ENCODE results near the gene JADE2. TPM values are rescaled to one million over a fixed set of nuclear protein-coding genes. Genes with fewer than 3 reads are reported as not detected.

The JADE2 gene
- total RNA-seq, 6 donors from 2014 or later: 51.5 to 102 (median 69.5) TPM

GRCh38 chr5:134527156-134527960 is 1.9 kb downstream of the JADE2 start:
- Histone ChIP-seq H3K9me3 (no peaks in the 10 kb centered on the region), H3K27me3 (no peaks in the 10 kb centered on the region), H3K4me3 (peak overlapping the region; percentile 64 to 96 (median 86)), H3K36me3 (no peaks in the 10 kb centered on the region), H3K27ac (peak overlapping the region; percentile 96 to 98 (median 98)), H3K4me1 (peaks cover 47 to 55% (median 49%) of the 10 kb centered on the region in 4 donors)
- ATAC-seq (ENCODE audit: low FRiP score in 2 of 2): peak; percentile 82 to 85
- no peak for TF ChIP-seq EP300 (IDR thresholded peaks at IDR 0.05)
- peak in 2 of 4 donors; percentile 24 to 34 for TF ChIP-seq POLR2A (IDR thresholded peaks at IDR 0.05)
- TF ChIP-seq CTCF (IDR thresholded peaks at IDR 0.05): peak; percentile 94 to 97 (median 96)
- peak; percentile 60 to 79 for TF ChIP-seq POLR2AphosphoS5 (IDR thresholded peaks at IDR 0.05)
- peak; percentile 87 to 96 for DNase-seq
- 0 to 2% methylated on average over 11 to 45 of the region's 57 CpGs for WGBS, 2 donors

- 25 to 49% methylated on average over 8 to 12 of the region's 14 CpGs for WGBS, 2 donors
- H3K4me1 ChIP-seq: peaks cover 54 to 60% (median 56%) of the 10 kb centered on the region in 4 donors
- TF ChIP-seq EP300 (IDR thresholded peaks at IDR 0.05): no peak
- no peak for TF ChIP-seq CTCF (IDR thresholded peaks at IDR 0.05)
- TF ChIP-seq POLR2A (IDR thresholded peaks at IDR 0.05): no peak
- no peak for TF ChIP-seq POLR2AphosphoS5 (IDR thresholded peaks at IDR 0.05)
- DNase-seq (no peak), ATAC-seq (ENCODE audit: low FRiP score in 2 of 2) (no peak)
- H3K9me3 ChIP-seq: no peaks in the 10 kb centered on the region
- peak overlapping the region; percentile 64 to 96 (median 86) for H3K4me3 ChIP-seq
- peak overlapping the region; percentile 96 to 98 (median 98) for H3K27ac ChIP-seq
- no peaks in the 10 kb centered on the region for H3K27me3 ChIP-seq
- no peaks in the 10 kb centered on the region for H3K36me3 ChIP-seq
Measured at GRCh38 chr5:134527961-134528424, 2.5 kb downstream of the JADE2 start.

GRCh38 chr5:134528556-134528955 is 3.1 kb downstream of the JADE2 start:
- H3K4me1 ChIP-seq: peaks cover 54 to 63% (median 59%) of the 10 kb centered on the region in 4 donors

GRCh38 chr5:134529460-134529859 is 4.0 kb downstream of the JADE2 start:
- no peaks in the 10 kb centered on the region for H3K36me3 ChIP-seq
- TF ChIP-seq CTCF (IDR thresholded peaks at IDR 0.05) (no peak), POLR2A (IDR thresholded peaks at IDR 0.05) (no peak), POLR2AphosphoS5 (IDR thresholded peaks at IDR 0.05) (no peak), EP300 (IDR thresholded peaks at IDR 0.05) (no peak)
- peaks cover 57 to 65% (median 60%) of the 10 kb centered on the region in 4 donors for H3K4me1 ChIP-seq
- H3K27ac ChIP-seq: peak overlapping the region in 2 of 4 donors; percentile 50 to 98
- no peak overlapping the region for H3K4me3 ChIP-seq
- 80 to 89% methylated on average over 6 of the region's 6 CpGs for WGBS, 2 donors
- H3K9me3 ChIP-seq: no peaks in the 10 kb centered on the region
- DNase-seq (no peak), ATAC-seq (ENCODE audit: low FRiP score in 2 of 2) (no peak)
- H3K27me3 ChIP-seq: no peaks in the 10 kb centered on the region

More at GRCh38 chr5:134528556-134528955, 3.1 kb downstream of the JADE2 start:
- H3K36me3 ChIP-seq: no peaks in the 10 kb centered on the region
- H3K4me3 ChIP-seq: peak overlapping the region in 1 of 4 donors; percentile 95
- ATAC-seq (ENCODE audit: low FRiP score in 2 of 2) (no peak), DNase-seq (no peak)
- TF ChIP-seq EP300 (IDR thresholded peaks at IDR 0.05) (no peak), CTCF (IDR thresholded peaks at IDR 0.05) (no peak), POLR2AphosphoS5 (IDR thresholded peaks at IDR 0.05) (no peak), POLR2A (IDR thresholded peaks at IDR 0.05) (no peak)
- 49 to 65% methylated on average over 4 of the region's 4 CpGs for WGBS, 2 donors
- H3K27ac ChIP-seq: peak overlapping the region in 3 of 4 donors; percentile 97 to 98 (median 98)
- no peaks in the 10 kb centered on the region for H3K27me3 ChIP-seq
- H3K9me3 ChIP-seq: no peaks in the 10 kb centered on the region

Data from upper lobe of left lung (tissue), 6 donors.